Mononuclear cell (primary cell): ENCODE data around the gene ROS1. TPM values are rescaled to one million over a fixed set of nuclear protein-coding genes. Genes with fewer than 3 reads are reported as not detected.
"Not testable (repeated sequence)": the region's sequence is repeated elsewhere in the genome, so short reads cannot be mapped to it uniquely, and the experiment has no call there.

Source experiments
- H3K27me3 ChIP-seq: 2 replicates; pipeline ENCODE4 v1.6.0; 2011; ENCODE audit warnings: low read length, control low read depth; ENCODE audit not compliant: insufficient read depth
- H3K4me1 ChIP-seq: 2 replicates; pipeline ENCODE4 v1.5.1; 2011; ENCODE audit warnings: mild to moderate bottlenecking, low read length, control low read depth; ENCODE audit not compliant: insufficient read depth
- H3K4me3 ChIP-seq: 2 replicates; pipeline ENCODE4 v1.5.1; 2011; ENCODE audit warnings: mild to moderate bottlenecking, low read length, moderate library complexity
- H3K9me3 ChIP-seq: 2 replicates; pipeline ENCODE4 v1.5.1; 2011; ENCODE audit warnings: low read depth, mild to moderate bottlenecking, control low read depth, low read length
- total RNA-seq: library from RNA; depleted of rRNA; stranded (reverse); fragments of >200 nt; gene quantifications from one replicate; pipeline ENCODE4 v1.2.3, GENCODE V29; 2012

ROS1 gene
- total RNA-seq, 1 donor = not detected

GRCh38 chr6:117449549-117450439 lies 24.1 kb upstream of the ROS1 start:
- no peak overlapping the region for H3K4me3 ChIP-seq
- H3K27me3 ChIP-seq = peaks cover 22% of the 10 kb centered on the region

GRCh38 chr6:117448732-117449485 lies 23.2 kb upstream of the ROS1 start:
- H3K27me3 ChIP-seq = peaks cover 24% of the 10 kb centered on the region
- H3K9me3 ChIP-seq = no peaks in the 10 kb centered on the region
- H3K4me3 ChIP-seq = no peak overlapping the region
- no peaks in the 10 kb centered on the region for H3K4me1 ChIP-seq

More at GRCh38 chr6:117449549-117450439, 24.1 kb upstream of the ROS1 start:
- no peaks in the 10 kb centered on the region for H3K4me1 ChIP-seq
- no peaks in the 10 kb centered on the region for H3K9me3 ChIP-seq

- H3K4me1 ChIP-seq = no peaks in the 10 kb centered on the region
- no peaks in the 10 kb centered on the region for H3K9me3 ChIP-seq
- peaks cover 33% of the 10 kb centered on the region for H3K27me3 ChIP-seq
- H3K4me3 ChIP-seq = no peak overlapping the region
Measured at GRCh38 chr6:117448011-117448410, 22.3 kb upstream of the ROS1 start.

DNA sequence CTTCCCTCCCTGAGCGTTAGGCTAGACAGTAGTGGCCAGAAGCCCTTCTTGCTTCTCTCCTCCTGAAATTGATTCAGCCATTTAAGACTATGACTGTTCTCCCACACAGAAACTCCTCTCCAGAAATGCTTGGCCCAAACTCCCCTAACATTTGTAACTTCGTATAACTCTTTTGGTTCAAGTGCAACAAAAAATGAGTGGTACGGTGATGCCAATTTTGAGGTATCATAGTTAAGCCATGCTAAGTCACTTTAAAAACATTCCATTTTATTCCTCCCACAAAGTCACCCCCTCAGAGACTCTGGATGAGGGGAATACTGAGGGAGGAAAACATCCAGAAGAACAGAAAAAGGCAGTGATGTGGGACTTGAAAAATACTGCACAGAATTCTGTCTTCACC lies 21.1 kb upstream of the ROS1 start:
- no peaks in the 10 kb centered on the region for H3K9me3 ChIP-seq
- no peak overlapping the region for H3K4me3 ChIP-seq
- no peaks in the 10 kb centered on the region for H3K4me1 ChIP-seq
- peaks cover 33% of the 10 kb centered on the region for H3K27me3 ChIP-seq

GRCh38 chr6:117444600-117444999 lies 18.9 kb upstream of the ROS1 start:
- H3K27me3 ChIP-seq = peaks cover 32% of the 10 kb centered on the region
- no peaks in the 10 kb centered on the region for H3K4me1 ChIP-seq
- H3K4me3 ChIP-seq = no peak overlapping the region
- H3K9me3 ChIP-seq = no peaks in the 10 kb centered on the region

DNA sequence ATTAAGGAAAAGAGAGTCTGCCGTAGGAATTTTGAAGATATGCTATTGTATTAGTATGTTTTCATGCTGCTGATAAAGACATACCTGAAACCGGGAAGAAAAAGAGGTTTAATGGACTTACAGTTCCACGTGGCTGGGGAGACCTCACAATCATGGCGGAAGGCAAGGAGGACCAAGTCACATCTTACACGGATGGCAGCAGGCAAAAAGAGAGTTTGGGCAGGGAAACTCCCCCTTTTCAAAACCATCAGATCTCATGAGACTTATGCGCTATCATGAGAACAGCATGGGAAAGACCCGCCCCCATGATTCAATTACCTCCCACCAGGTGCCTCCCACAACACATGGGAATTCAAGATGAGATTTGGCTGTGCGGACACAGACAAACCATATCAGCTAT lies 16.6 kb upstream of the ROS1 start:
- H3K27me3 ChIP-seq = peaks cover 24% of the 10 kb centered on the region
- H3K4me1 ChIP-seq, H3K4me3 ChIP-seq, H3K9me3 ChIP-seq: not testable (repeated sequence)

DNA sequence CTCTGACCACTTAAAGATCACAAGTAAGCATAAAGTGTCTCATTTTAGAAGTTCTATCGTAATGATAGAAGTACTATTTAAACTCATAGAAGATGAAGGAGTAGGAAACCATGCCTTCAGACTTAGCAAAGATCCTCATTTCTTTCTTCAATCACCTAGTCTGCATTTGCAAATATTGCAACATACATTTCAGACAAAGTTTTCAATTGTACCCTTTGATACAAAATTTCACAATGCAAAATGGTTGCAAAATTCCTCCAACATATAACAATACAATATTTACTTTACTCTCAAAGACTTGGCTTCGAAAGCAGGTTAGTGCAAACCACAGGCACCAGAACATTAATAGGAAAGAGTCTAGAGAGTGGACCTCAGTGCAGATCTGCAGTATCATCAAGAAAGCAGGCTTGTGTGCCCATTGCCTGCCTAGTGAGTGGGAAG lies 16.1 kb upstream of the ROS1 start:
- Histone ChIP-seq H3K4me1 (no peaks in the 10 kb centered on the region), H3K27me3 (peaks cover 23% of the 10 kb centered on the region), H3K9me3 (no peaks in the 10 kb centered on the region), H3K4me3 (no peak overlapping the region)

DNA sequence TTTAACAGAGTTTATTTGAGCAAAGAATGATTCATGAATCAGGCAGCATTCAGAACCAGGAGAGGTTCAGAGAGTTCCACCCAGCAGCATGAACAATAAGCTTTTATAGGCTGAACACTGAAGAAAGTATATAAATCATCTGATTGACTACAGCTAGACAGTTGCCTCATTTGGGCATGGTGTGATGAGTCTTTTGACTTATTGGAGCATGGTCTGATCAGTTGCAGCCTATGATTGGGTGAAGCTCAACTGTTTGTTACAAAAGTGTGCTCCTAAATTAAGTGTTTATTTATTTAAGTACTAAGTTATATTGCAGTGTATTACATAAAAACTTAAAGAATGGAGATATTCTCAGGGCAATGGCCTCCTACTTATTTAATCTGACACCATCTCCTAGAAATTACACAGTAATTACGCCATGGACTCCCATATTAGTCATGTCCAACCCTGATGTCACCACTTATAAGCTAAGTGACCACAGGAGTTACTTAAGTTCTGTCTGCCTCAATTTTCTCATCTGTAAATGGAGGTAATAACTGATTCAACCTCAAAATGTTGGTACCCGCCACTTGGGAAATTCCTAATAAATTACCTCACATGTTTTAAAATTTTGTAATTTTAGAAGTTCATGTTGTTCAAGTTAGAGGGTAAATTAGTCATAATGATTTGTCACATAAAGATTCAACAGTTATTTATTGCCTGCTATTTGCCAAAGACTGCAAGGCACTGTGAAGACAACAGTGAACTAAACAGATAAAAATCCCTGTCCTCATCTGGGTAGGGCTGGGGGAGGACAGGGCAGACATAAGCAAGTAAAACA lies 15.2 kb upstream of the ROS1 start:
- H3K4me1 ChIP-seq = no peaks in the 10 kb centered on the region
- H3K27me3 ChIP-seq = peaks cover 24% of the 10 kb centered on the region
- H3K4me3 ChIP-seq = no peak overlapping the region
- no peaks in the 10 kb centered on the region for H3K9me3 ChIP-seq

DNA sequence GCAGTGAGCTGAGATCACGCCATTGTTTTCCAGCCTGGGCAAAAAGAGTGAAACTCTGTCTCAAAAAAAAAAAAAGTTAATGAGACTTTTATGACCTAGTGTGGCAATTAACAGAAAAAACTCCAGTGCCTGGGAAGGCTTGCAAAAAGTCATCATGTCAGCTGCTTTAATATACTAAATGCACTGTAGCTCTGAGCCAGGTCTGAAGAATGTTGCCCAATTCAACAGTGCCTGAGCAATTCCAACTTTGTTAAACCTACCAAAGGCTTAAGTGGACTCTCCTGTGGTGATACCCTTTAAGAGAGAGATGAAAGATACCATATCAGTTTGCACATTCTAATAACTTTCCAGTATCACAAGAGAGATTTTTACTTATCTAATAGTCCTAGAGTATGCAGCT lies 6.5 kb upstream of the ROS1 start:
- H3K4me1 ChIP-seq = no peaks in the 10 kb centered on the region
- no peaks in the 10 kb centered on the region for H3K9me3 ChIP-seq
- no peak overlapping the region for H3K4me3 ChIP-seq
- peaks cover 23% of the 10 kb centered on the region for H3K27me3 ChIP-seq

DNA sequence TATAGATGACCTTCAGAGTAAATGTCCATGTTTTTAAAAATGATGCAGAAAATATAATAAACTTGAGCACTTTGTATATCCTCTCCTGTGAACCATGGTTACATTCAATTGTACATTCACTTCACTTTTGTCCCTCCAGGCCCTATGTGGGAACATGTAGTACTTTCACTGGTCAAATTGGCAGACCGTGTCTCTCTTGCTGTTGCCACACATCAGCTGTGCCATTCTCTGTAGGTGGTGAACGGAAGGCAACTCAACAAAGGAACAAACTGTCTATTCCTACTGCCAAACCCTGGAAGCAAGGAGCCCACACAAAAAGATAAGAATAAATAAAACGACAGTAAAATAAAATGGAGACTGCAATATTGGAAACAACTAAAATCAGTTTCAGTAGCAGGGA lies 2.0 kb downstream of the ROS1 start:
- no peak overlapping the region for H3K4me3 ChIP-seq
- H3K27me3 ChIP-seq = peaks cover 4% of the 10 kb centered on the region
- H3K9me3 ChIP-seq = no peaks in the 10 kb centered on the region
- no peaks in the 10 kb centered on the region for H3K4me1 ChIP-seq

DNA sequence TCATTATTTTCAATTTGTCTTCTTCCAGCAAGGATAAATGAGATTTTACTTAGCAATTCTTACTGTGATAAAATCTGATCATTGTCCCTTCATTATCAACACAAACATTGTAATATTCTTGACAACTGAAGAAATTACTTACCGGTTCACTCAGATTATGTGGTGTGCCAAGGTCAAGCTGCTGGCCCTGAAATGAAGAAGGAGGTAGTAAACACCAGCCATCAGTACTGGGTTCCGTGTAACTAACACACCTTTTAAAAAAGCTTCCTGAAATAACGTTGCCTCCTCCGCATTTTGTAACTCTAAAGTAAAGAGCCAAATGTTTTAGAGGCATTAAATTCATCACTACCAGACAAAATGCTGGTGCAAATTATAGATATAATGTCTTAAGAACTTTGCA lies 7.4 kb downstream of the ROS1 start:
- Histone ChIP-seq H3K27me3 (no peaks in the 10 kb centered on the region), H3K4me3 (no peak overlapping the region), H3K4me1 (no peaks in the 10 kb centered on the region), H3K9me3 (no peaks in the 10 kb centered on the region)

- H3K4me3 ChIP-seq = no peak overlapping the region
- no peaks in the 10 kb centered on the region for H3K27me3 ChIP-seq
- no peaks in the 10 kb centered on the region for H3K4me1 ChIP-seq
- no peaks in the 10 kb centered on the region for H3K9me3 ChIP-seq
Measured at GRCh38 chr6:117417851-117418250, 7.9 kb downstream of the ROS1 start.

DNA sequence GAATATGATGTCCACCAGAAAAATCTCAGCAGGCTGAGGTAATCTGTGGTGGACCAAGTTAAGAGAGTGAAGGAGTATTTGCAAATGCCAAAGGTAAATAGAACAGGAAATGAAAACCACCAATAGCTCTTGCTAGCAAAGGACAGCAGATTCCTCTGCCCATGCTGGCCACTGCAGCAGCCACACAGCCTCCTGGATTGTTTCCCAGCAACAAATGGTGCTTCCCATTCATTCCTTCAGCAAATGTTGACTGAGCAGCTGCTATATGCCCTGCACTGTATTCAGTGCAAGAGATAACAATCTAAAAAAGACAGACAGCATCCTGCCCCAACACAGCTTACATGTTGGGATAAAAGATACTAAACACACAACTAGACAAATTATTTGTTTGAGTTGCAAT lies 11.0 kb downstream of the ROS1 start:
- H3K9me3 ChIP-seq = no peaks in the 10 kb centered on the region
- no peak overlapping the region for H3K4me3 ChIP-seq
- no peaks in the 10 kb centered on the region for H3K27me3 ChIP-seq
- H3K4me1 ChIP-seq = no peaks in the 10 kb centered on the region

DNA sequence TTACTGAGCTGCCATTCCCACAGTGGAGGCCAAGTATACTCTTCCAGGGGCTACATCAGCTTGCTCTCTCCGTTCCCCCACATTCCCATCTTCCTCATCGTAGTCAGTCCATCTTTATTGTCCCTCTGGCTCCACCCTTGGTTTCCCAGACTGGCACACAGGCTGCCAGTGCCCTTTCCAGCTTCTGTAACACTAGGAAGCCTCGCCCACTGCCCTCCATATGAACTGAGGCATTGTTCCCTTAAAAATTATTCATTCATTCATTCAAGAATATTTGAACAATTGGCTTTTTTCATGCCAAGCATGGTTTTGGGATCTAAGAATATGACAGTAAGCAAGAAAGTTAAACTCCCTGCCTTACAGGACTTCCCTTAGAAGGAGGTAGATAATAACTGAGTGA lies 14.3 kb downstream of the ROS1 start:
- no peaks in the 10 kb centered on the region for H3K27me3 ChIP-seq
- no peaks in the 10 kb centered on the region for H3K9me3 ChIP-seq
- no peaks in the 10 kb centered on the region for H3K4me1 ChIP-seq
- H3K4me3 ChIP-seq = no peak overlapping the region

GRCh38 chr6:117409863-117410262 lies 15.9 kb downstream of the ROS1 start:
- H3K4me3 ChIP-seq = no peak overlapping the region
- H3K27me3 ChIP-seq = no peaks in the 10 kb centered on the region
- H3K4me1 ChIP-seq = no peaks in the 10 kb centered on the region
- no peaks in the 10 kb centered on the region for H3K9me3 ChIP-seq
